ENCODE measurements around the gene LRCH3. TPM values are rescaled to one million over a fixed set of nuclear protein-coding genes. Genes with fewer than 3 reads are reported as not detected.

Gene LRCH3
- total and polyA plus RNA-seq, 2 of the 13 experiments (the other 11 are each of a cell fraction or from before 2014, with no cell fraction given): 25.5 to 103 TPM

GRCh38 chr3:197896421-197896820, 105.4 kb downstream of the LRCH3 start:
- BruUV-seq (replicated peaks): no TSS peak
- CTCF ChIA-PET (ENCODE audit: low intra/inter-chr PET ratio, low total read pairs): no interaction called here

More at GRCh38 chr3:197896421-197896820, 105.4 kb downstream of the LRCH3 start:
- no peaks in the 10 kb centered on the region for H3K4me1 ChIP-seq (ENCODE audit: insufficient read depth, low read length)
- WGBS (ENCODE audit: low lambda C conversion rate): 71% methylated on average over 3 of the region's 3 CpGs
- no peak for DNase-seq (ENCODE audit: low spot score)
- H3K36me3 ChIP-seq (replicated peaks in 1 of 2; ENCODE audit: control insufficient read depth in 1 of 2, insufficient read depth in 2 of 2, low read length in 2 of 2): no peaks in the 10 kb centered on the region
- in situ Hi-C loops (cut with HindIII; ENCODE audit: extremely low pct_ligation_motif_present, low pct_unique_long_range_greater_than_20kb): no loop called here
- no peak overlapping the region for H3K4me2 ChIP-seq (ENCODE audit: low read depth, low read length)
- no peak for FAIRE-seq
- H3K27me3 ChIP-seq (ENCODE audit: control insufficient read depth in 1 of 2, insufficient read depth in 2 of 2, low read length in 2 of 2): no peaks in the 10 kb centered on the region
- no peak overlapping the region for H3K4me3 ChIP-seq (replicated peaks in 1 of 3; ENCODE audit: insufficient read depth in 1 of 3, low read depth in 2 of 3, low read length in 3 of 3)
- no peak overlapping the region for H3K9ac ChIP-seq (ENCODE audit: insufficient read depth, low read depth, low read length)
- H4K20me1 ChIP-seq (ENCODE audit: insufficient read depth, low read length): no peaks in the 10 kb centered on the region
- intact Hi-C loops (cut with micrococcal nuclease; ENCODE audit: unreplicated experiment): no loop called here
- TF ChIP-seq, protein P1, sequence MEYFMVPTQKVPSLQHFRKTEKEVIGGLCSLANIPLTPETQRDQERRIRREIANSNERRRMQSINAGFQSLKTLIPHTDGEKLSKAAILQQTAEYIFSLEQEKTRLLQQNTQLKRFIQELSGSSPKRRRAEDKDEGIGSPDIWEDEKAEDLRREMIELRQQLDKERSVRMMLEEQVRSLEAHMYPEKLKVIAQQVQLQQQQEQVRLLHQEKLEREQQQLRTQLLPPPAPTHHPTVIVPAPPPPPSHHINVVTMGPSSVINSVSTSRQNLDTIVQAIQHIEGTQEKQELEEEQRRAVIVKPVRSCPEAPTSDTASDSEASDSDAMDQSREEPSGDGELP (IDR thresholded peaks at IDR 0.05; ENCODE audit: borderline replicate concordance, low read depth): no peak
- TF ChIP-seq ZNF3 (CRISPR knock-in tag; IDR thresholded peaks at IDR 0.05) (no peak), ZNF317 (CRISPR knock-in tag; IDR thresholded peaks at IDR 0.05) (no peak), ZNF563 (CRISPR knock-in tag; IDR thresholded peaks at IDR 0.05) (no peak), PAXIP1 (CRISPR knock-in tag; conservative IDR thresholded peaks at IDR 0.05) (no peak), ZNF30 (CRISPR knock-in tag; IDR thresholded peaks at IDR 0.05) (no peak), IKZF5 (CRISPR knock-in tag; IDR thresholded peaks at IDR 0.05) (no peak), NCOA1 (CRISPR knock-in tag; IDR thresholded peaks at IDR 0.05) (no peak), NFIB (CRISPR knock-in tag; IDR thresholded peaks at IDR 0.05; ENCODE audit: borderline replicate concordance) (no peak), ZNF225 (CRISPR knock-in tag; IDR thresholded peaks at IDR 0.05) (no peak), HMGA1 (CRISPR knock-in tag; conservative IDR thresholded peaks at IDR 0.05) (no peak), MYC (CRISPR knock-in tag; IDR thresholded peaks at IDR 0.05; ENCODE audit: borderline replicate concordance) (no peak), TGIF2 (CRISPR knock-in tag; IDR thresholded peaks at IDR 0.05) (no peak), ZNF7 (CRISPR knock-in tag; IDR thresholded peaks at IDR 0.05) (no peak)
- H2AFZ ChIP-seq (ENCODE audit: low read length): no peak overlapping the region
- POLR2A ChIA-PET: no interaction called here
- H3K27ac ChIP-seq (ENCODE audit: extremely low read length, insufficient read depth, low read length): no peak overlapping the region
- ATAC-seq: no peak
- no peaks in the 10 kb centered on the region for H3K79me2 ChIP-seq (ENCODE audit: insufficient read depth, low read length)
- no peaks in the 10 kb centered on the region for H3K9me3 ChIP-seq (ENCODE audit: low read length)
